ENCODE measurements around the gene KLHL40. TPM values are rescaled to one million over a fixed set of nuclear protein-coding genes. Genes with fewer than 3 reads are reported as not detected.

Gene KLHL40
- total RNA-seq (not detected in 2 replicates), polyA plus RNA-seq (not detected in 2 replicates), polyA minus RNA-seq (ENCODE audit: low replicate concordance) (not detected in 2 replicates)
- polyA plus RNA-seq (2012) = not detected in 2 replicates

GRCh38 chr3:42685363-42685881 is at the start of gene KLHL40:
Gene KLHL40 (plus strand): TSS chr3:42685537. CDS start chr3:42685619, 82 bp downstream.
- Histone ChIP-seq H3K9ac (ENCODE audit: insufficient read depth, low read length) (no peak within 1 kb of the TSS), H4K20me1 (ENCODE audit: control insufficient read depth, extremely low read depth, insufficient read depth, low read length) (no peaks in the 10 kb centered on the region), H3K27ac (ENCODE audit: insufficient read depth, low read length) (no peak within 1 kb of the TSS), H3K4me2 (ENCODE audit: extremely low read depth, insufficient read depth, low read length) (peak within 1 kb of the TSS; percentile 15), H3K27me3 (ENCODE audit: control insufficient read depth, insufficient read depth, low read length) (peaks cover 15% of the 10 kb centered on the region), H3K4me3 (replicated peaks in 1 of 4; ENCODE audit: control extremely low read depth in 1 of 4, insufficient read depth in 1 of 4, low read depth in 3 of 4, low read length in 4 of 4) (no peak within 1 kb of the TSS), H3K4me1 (ENCODE audit: control insufficient read depth, extremely low read depth, insufficient read depth, low read length) (peaks cover 12% of the 10 kb centered on the region), H2AFZ (ENCODE audit: low read length) (peak within 1 kb of the TSS; percentile 23), H3K36me3 (ENCODE audit: control insufficient read depth, insufficient read depth, low read length) (no peaks in the 10 kb centered on the region), H3K79me2 (ENCODE audit: control insufficient read depth, insufficient read depth, low read length) (no peaks in the 10 kb centered on the region), H3K9me3 (ENCODE audit: control insufficient read depth, insufficient read depth, low read depth, low read length) (no peaks in the 10 kb centered on the region)
- DNase-seq (ENCODE audit: low read depth in 2 of 2) = no peak
- TF ChIP-seq CTCF (conservative IDR thresholded peaks at IDR 0.05 in 1 of 2, IDR thresholded peaks at IDR 0.05 in 1 of 2; ENCODE audit: low read depth in 1 of 2, low read length in 2 of 2) = no peak
- TF ChIP-seq EZH2 (IDR thresholded peaks at IDR 0.05; ENCODE audit: low read length, missing control alignments) = no peak

GRCh38 chr3:42637001-42637400 is 48.3 kb upstream of the KLHL40 start:
- Histone ChIP-seq H4K20me1 (ENCODE audit: control insufficient read depth, extremely low read depth, insufficient read depth, low read length) (no peaks in the 10 kb centered on the region), H3K27ac (ENCODE audit: insufficient read depth, low read length) (no peak overlapping the region), H2AFZ (ENCODE audit: low read length) (no peak overlapping the region), H3K79me2 (ENCODE audit: control insufficient read depth, insufficient read depth, low read length) (peaks cover 4% of the 10 kb centered on the region), H3K9me3 (ENCODE audit: control insufficient read depth, insufficient read depth, low read depth, low read length) (no peaks in the 10 kb centered on the region), H3K4me2 (ENCODE audit: extremely low read depth, insufficient read depth, low read length) (no peak overlapping the region), H3K9ac (ENCODE audit: insufficient read depth, low read length) (no peak overlapping the region), H3K4me3 (replicated peaks in 1 of 4; ENCODE audit: control extremely low read depth in 1 of 4, insufficient read depth in 1 of 4, low read depth in 3 of 4, low read length in 4 of 4) (no peak overlapping the region), H3K27me3 (ENCODE audit: control insufficient read depth, insufficient read depth, low read length) (no peaks in the 10 kb centered on the region), H3K36me3 (ENCODE audit: control insufficient read depth, insufficient read depth, low read length) (peaks cover 23% of the 10 kb centered on the region), H3K4me1 (ENCODE audit: control insufficient read depth, extremely low read depth, insufficient read depth, low read length) (no peaks in the 10 kb centered on the region)
- TF ChIP-seq EZH2 (IDR thresholded peaks at IDR 0.05; ENCODE audit: low read length, missing control alignments) = no peak
- TF ChIP-seq CTCF (conservative IDR thresholded peaks at IDR 0.05 in 1 of 2, IDR thresholded peaks at IDR 0.05 in 1 of 2; ENCODE audit: low read depth in 1 of 2, low read length in 2 of 2) = no peak
- DNase-seq (ENCODE audit: low read depth in 2 of 2) = no peak

GRCh38 chr3:42638339-42638842 is 46.9 kb upstream of the KLHL40 start:
- TF ChIP-seq EZH2 (IDR thresholded peaks at IDR 0.05; ENCODE audit: low read length, missing control alignments) (no peak), CTCF (conservative IDR thresholded peaks at IDR 0.05 in 1 of 2, IDR thresholded peaks at IDR 0.05 in 1 of 2; ENCODE audit: low read depth in 1 of 2, low read length in 2 of 2) (no peak)
- Histone ChIP-seq H3K9me3 (ENCODE audit: control insufficient read depth, insufficient read depth, low read depth, low read length) (no peaks in the 10 kb centered on the region), H2AFZ (ENCODE audit: low read length) (no peak overlapping the region), H3K27ac (ENCODE audit: insufficient read depth, low read length) (peak overlapping the region; percentile 23), H3K4me2 (ENCODE audit: extremely low read depth, insufficient read depth, low read length) (no peak overlapping the region), H3K27me3 (ENCODE audit: control insufficient read depth, insufficient read depth, low read length) (no peaks in the 10 kb centered on the region), H4K20me1 (ENCODE audit: control insufficient read depth, extremely low read depth, insufficient read depth, low read length) (no peaks in the 10 kb centered on the region), H3K4me1 (ENCODE audit: control insufficient read depth, extremely low read depth, insufficient read depth, low read length) (no peaks in the 10 kb centered on the region), H3K36me3 (ENCODE audit: control insufficient read depth, insufficient read depth, low read length) (peaks cover 29% of the 10 kb centered on the region), H3K4me3 (replicated peaks in 1 of 4; ENCODE audit: control extremely low read depth in 1 of 4, insufficient read depth in 1 of 4, low read depth in 3 of 4, low read length in 4 of 4) (peak overlapping the region in 1 of 4 experiments; percentile 3), H3K79me2 (ENCODE audit: control insufficient read depth, insufficient read depth, low read length) (peaks cover 4% of the 10 kb centered on the region), H3K9ac (ENCODE audit: insufficient read depth, low read length) (no peak overlapping the region)
- no peak for DNase-seq (ENCODE audit: low read depth in 2 of 2)

All from fibroblast of lung (primary cell).